Activated gamma-delta T cell treated with anti-CD3 and anti-CD28 coated beads, Interleukin-2, amount 50 U/mL, for 16 hours (primary cell): Measurements from ENCODE around the gene ABHD8.
A peak's percentile ranks its signal among the peaks of the same experiment; 100 is the strongest.

ENCODE experiments used
- DNase-seq: peaks from one replicate; pipeline ENCODE4 v3.0.0-alpha.2; 2020; ENCODE audit warnings: low read depth

ABHD8 gene

GRCh38 chr19:17333611-17334413 lies 30.6 kb upstream of the ABHD8 start:
- peak; percentile 62 for DNase-seq

- DNase-seq: no peak
These were observed 29.7 kb upstream of the ABHD8 start for GRCh38 chr19:17332677-17333581.

- DNase-seq: no peak
These were observed 29.1 kb upstream of the ABHD8 start for GRCh38 chr19:17332360-17332676.

- no peak for DNase-seq
These were observed 27.9 kb upstream of the ABHD8 start for GRCh38 chr19:17331045-17331558.

- DNase-seq: no peak
These were observed 27.2 kb upstream of the ABHD8 start for GRCh38 chr19:17330262-17331044.

GRCh38 chr19:17329366-17330261 lies 26.4 kb upstream of the ABHD8 start:
- DNase-seq: no peak

- DNase-seq: no peak
These were observed 25.5 kb upstream of the ABHD8 start for GRCh38 chr19:17328517-17329365.

- peak; percentile 29 for DNase-seq
These were observed 24.7 kb upstream of the ABHD8 start for GRCh38 chr19:17327654-17328516.

- no peak for DNase-seq
These were observed 23.9 kb upstream of the ABHD8 start for GRCh38 chr19:17327068-17327653.

- no peak for DNase-seq
These were observed 23.4 kb upstream of the ABHD8 start for GRCh38 chr19:17326595-17326966.

- no peak for DNase-seq
These were observed 22.8 kb upstream of the ABHD8 start for GRCh38 chr19:17325881-17326594.

GRCh38 chr19:17325133-17325532 lies 21.9 kb upstream of the ABHD8 start:
- DNase-seq: no peak

- no peak for DNase-seq
These were observed 21.3 kb upstream of the ABHD8 start for GRCh38 chr19:17324357-17325114.

- no peak for DNase-seq
These were observed 20.7 kb upstream of the ABHD8 start for GRCh38 chr19:17323964-17324332.

- DNase-seq: no peak
These were observed 20.2 kb upstream of the ABHD8 start for GRCh38 chr19:17323300-17323963.

- no peak for DNase-seq
These were observed 19.6 kb upstream of the ABHD8 start for GRCh38 chr19:17322854-17323253.
